Measurements from ENCODE around the gene ADAMTSL1.

ADAMTSL1 gene

DNA sequence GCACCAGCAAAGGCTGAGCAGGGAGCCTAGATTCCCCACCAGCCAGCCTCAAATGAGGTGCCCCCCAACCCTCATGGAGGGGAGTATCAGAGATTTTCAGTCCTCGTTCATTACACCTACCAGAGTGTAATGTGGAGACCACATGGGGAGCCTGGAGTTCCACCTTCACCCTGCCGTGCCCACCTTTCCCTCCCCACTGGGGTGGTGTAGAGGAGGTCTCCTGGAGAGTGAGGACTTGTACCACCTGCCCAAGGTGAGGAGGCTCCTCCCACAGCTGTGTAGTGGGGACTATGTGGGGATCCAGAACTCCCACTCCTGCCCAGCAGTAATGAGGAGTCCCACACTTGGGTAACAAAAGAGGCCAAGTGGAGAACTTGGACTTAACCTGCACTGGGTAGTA, 337.2 kb downstream of the ADAMTSL1 start:
- DNase-seq (ENCODE audit: low spot score) = no peak

DNA sequence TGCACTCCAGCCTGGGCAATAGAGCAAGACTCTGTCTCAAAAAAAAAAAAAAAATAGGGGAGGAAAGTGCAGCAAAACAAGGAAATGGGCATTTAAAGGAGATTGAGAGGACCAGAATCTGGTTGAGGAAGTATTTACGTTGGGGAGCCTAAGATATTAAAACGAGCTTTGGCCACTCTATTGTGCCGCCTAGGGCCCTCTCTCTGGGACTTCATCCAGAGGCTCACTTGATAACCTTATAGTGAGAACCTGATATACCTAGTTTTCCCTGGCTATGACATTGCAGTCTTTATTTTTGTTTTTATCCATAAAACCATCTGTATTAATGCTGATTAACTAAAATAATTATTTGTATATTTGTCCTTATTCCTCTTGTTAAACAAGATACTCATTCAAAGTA, 345.5 kb downstream of the ADAMTSL1 start:
- DNase-seq (ENCODE audit: low spot score) = no peak

DNA sequence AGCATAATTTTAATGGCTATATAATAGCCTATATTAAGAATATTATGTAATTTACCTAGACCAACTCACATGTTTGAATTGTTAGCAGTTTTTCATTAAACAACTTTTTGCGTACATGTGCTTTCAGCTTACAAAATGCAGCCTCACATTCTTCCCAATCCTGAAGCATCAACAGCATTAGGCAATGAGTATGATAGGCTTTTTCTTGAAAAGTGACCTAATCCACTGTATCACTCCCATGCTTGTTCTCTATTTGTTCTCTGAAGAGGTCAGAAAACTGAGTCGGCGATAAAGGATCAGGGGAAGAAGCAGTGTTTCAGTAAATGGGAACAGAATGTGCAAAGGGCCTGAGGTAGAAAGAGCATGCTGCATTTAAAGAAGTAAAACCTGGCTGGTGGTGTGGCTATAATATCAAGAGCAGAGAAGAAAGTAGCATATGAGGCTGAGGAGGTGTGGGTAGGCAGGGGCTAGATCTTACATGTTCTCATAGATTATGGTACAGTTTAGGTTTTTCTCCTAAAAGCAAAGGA, 346.7 kb downstream of the ADAMTSL1 start:
- DNase-seq (ENCODE audit: low spot score) = no peak

DNA sequence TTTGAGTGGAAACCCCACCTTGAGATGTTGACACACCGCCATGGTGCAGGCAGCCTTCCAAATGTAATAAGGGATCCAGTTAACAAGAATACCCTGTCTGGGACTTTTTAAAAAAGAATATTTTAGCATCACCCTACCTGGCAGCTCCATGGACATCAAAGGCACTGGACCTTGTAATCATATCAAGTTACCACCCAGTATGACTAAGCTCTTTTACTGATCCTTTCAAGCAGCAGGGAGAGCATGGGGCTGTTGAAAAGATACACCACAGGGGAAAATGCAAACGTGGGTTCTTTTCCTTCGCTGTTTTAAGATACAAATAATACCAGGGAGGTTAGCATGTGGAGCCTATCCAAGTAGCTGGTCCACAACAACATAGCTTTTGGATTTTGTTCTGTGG, 347.8 kb downstream of the ADAMTSL1 start:
- DNase-seq (ENCODE audit: low spot score) = no peak

DNA sequence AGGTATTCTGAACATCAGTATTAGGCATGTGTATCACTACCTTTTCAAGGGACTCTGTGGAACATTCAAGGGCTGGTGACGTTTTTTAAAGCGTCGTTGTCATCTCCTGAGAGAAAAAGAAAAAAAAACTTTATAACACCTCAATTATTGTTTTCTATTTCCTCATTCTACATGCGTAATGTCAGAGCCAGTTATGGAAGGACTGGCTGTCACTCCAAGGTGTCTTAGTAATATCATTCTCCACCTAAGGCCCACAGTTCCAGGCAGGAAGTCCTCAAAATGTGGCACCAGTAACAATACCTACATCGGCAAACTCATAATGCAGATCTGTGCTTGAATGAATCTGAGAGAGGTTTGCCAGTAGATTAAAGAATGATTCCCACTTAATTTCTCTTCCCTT, 348.9 kb downstream of the ADAMTSL1 start:
- DNase-seq (ENCODE audit: low spot score) = no peak

DNA sequence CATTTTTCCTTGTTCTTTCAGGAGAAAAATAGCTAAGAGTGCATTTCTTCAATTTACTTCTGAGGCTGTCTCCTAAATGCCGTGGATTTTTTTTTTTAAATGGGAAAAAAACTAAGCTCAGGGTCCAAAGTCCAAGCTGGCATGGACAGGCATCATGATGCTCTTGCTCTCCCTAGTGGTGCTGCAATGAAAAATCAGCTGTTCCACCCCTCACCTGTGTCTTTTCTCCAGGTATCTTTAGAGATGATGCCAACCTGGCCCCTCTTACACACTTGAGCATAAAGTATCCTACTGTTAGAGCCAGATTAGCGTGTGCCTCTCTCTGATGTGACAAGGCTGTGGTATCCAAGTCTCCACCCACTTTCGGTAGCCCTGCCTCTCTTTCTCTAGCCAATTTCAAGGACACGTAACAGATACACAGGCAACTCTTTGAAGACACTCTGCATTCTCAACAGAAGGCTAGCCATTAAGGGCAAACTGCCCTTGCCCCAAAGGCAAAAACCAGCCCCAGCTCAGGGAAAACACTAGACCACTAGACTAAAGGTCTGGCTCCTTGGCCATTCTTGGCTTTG, 350.2 kb downstream of the ADAMTSL1 start:
- DNase-seq (ENCODE audit: low spot score) = no peak

DNA sequence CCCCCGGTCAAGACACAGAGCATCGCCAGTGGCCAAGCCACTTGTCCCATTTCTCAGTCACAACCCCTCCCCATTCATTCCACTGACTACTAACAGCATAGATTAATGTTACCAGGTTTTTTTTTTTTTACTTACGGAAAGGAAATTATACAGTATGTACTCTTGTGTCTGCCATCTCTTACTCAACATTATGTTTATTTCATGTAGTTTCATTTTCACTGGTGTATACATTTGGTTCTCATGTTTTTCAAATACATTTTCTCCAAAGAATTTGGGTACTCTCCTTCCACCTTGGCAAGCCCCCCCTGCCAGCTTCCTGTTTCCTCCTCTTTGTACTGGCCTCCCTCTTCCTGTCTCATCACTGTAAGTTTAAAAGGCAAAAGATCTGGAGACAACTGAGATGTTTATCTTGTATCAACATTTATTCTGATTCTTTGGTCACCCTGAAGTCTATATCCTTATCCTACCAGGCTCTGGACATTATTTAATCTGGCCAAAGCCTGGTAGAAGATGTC, 351.8 kb downstream of the ADAMTSL1 start:
- no peak for DNase-seq (ENCODE audit: low spot score)

DNA sequence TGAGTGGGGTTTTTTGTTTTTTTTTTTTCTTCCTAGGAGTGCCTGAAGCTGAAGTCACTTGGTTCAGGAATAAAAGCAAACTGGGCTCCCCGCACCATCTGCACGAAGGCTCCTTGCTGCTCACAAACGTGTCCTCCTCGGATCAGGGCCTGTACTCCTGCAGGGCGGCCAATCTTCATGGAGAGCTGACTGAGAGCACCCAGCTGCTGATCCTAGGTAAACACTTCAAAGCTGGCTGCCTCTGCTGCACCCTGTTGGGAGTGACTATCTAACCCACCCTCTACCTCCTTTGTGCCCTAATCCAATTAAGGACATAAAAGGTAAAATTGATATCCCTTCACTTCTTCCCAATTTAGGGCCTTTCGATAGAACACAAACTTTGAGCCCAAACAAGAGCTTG, 352.3 kb downstream of the ADAMTSL1 start:
- no peak for DNase-seq (ENCODE audit: low spot score)

DNA sequence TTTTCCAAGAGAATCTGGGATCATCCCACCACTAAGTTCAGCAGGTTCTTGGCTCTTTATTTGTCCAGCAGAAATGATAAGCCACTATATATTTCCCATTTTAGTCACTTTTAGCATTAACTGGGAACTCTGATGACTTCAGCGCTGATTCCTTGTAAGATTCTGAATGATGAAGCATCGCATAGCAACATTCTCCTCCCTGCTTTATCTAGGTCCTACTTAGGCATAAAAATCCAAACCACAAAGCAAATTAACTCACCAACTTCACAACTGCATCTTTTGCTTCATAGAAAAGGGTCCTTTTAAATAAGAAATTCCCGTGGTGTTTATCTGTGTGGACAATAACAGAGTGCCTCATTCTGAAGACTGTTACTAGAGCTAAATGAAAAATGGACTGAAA, 355.1 kb downstream of the ADAMTSL1 start:
- no peak for DNase-seq (ENCODE audit: low spot score)

DNA sequence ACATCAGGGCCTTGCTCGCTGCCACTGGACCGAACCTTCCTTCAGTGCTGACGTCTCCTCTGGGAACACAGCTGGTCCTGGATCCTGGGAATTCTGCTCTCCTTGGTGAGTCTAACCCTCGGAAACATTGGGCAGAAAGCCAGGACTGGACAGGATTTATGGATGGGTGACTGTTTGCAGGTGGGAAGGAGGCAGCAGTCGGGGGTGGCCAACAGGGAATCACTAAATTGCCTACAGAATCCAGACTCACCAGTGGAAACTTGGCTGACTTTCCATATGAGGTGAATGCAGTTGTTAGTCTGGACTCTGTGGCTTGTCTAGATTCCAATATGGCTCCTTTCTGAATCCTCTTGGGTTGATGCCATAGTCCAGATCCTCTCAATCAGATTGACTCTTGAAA, 355.9 kb downstream of the ADAMTSL1 start:
- DNase-seq (ENCODE audit: low spot score) = no peak

DNA sequence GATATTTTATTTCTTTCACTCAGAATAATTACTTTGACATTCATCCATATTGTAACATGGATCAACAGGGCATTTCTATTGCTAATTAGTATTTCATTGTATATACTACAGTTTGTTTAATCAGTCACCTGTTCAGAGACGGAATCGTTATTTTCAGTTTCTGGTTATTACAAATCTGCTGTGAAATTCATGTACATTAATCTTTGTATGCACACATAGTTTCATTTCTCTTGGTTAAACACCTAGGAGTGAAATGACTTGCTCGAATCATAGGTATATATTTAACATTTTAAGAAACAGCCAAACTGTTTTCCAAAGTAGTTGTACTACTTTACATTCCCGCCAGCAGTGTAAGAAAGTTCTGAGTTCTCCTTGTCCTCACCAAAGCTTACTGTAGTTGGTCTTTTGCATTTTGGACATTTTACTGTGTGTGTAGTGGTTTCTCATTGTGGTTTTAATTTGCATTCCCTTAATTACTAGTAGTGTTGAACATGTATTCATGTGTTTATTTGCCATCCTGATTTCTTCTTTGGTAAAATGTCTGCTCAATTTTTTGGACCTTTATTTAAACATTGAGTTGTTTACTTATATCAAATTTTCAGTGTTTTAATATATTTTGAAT, 360.9 kb downstream of the ADAMTSL1 start:
- no peak for DNase-seq (ENCODE audit: low spot score)

DNA sequence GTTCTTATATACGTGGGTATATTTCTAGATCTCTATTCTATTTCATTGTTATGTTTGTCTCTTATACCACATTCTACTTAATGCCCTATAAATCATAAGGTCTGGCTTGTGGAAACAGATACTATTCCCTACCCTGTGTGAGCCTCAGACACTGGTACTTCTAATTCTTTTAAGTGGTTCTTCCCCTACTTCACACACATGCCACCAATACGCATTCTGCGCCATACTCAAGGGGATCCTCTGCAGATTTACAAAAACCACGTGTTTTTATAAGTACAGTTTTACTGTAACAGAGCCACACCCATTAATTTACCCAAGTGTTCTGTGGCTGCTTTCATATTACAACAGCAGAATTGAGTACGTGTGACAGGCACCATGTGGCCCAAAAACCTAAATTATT, 363.4 kb downstream of the ADAMTSL1 start:
- DNase-seq (ENCODE audit: low spot score) = no peak

DNA sequence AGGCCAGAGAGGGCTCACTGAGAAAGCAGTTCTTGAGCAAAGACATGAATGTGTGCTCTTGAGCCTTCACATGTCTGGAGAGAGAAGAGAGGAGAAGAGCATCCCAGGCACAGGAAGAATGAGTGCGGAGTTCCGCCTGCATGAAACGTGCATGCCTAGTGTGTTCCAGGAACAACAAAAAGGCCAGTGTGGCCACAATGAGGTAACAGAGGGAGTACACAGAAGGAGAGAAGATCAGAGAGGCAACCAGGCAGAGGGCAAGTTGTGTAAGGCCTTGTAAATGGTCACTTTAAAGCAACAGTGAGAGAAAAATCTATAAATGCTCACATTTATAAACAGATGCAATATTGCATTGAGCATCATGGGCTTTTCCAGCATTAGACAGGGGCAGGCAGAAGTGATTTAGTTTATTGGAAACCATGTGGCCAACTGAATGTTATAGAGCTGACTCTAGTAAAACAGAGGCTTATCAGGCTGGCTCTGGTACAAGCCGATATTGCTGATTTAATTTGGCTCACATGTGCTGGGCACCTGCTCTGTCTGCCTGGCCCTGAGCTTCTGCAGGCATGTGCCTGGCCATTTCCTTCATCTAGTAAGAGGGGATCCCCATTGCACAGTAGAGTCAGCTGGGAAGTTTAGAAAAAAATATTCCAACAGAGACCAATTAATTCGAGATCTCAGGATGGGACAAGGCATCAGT, 373.8 kb downstream of the ADAMTSL1 start:
- no peak for DNase-seq (ENCODE audit: low spot score)

DNA sequence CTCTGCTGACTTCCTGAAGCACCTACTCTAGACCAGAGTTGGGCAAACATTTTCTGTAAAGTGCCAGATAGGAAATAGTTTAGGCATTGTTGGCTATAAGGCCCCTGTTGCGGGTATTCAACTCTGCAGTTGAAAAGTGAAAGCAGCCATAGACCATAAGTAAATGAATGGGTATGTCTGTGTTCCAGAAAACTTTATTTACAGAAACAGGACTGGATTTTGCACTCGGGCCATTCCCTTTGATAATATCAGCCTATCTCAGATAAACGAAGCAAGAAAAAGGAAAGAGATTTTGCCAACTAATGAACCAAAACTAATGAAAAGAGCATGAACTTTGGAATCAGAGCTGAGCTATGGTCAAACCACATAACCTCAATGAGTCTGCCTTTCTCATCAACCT, 374.7 kb downstream of the ADAMTSL1 start:
- no peak for DNase-seq (ENCODE audit: low spot score)

DNA sequence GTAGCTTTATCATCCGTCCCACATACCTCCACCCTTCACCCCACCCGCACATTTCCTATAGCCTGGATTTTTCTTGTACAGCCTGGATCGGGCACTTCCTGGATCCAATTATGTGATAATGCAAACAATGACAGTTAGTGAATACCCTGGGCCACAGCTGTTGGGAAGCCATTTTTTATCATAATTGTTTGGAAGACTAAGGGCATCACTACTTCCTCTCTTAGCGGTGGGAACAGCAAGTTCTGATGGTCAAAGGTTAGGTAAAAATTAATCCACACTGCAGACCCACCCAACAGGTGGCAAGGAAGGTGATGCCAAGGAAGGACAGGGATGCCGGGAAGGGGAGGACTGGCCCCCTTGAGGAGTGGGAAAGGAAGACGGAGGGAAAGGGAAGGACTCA, 375.3 kb downstream of the ADAMTSL1 start:
- DNase-seq (ENCODE audit: low spot score) = no peak

DNA sequence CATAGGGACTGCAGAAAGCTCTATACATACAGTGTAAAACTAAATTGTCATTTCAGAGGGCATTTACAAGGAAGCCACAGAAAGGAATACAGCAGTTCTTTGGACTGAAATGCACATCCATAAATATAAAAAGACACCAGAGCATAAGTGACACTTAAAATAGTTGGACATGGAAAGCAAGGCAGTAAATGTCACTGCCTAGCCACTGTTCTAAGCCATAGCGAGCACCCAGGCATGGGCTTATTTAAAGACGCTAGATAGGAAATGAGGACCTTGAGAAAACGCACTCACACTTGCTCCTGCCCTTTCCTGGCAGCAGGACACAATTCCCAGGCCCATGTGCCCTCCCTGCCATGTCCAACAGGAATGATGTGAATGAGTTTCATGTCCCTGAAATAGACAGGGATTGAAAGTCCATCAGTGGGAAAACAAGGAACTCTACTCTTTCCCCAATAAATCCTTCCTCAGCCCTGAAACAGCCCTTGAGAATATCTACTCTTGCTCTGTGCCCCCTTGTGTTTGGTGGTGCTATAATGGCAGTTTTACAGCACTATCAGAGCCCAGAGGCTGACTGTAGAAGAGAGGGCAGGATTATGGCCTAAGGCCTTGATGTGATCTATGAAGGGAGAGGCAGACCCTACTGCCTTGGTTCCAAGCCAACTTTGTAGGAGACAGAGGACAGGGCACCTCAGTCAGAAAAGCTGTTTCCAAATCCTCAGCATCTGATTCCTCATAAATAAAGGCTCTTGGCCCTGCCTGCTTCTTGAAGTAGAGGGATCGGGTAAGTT, 376.1 kb downstream of the ADAMTSL1 start:
- DNase-seq (ENCODE audit: low spot score) = no peak

DNA sequence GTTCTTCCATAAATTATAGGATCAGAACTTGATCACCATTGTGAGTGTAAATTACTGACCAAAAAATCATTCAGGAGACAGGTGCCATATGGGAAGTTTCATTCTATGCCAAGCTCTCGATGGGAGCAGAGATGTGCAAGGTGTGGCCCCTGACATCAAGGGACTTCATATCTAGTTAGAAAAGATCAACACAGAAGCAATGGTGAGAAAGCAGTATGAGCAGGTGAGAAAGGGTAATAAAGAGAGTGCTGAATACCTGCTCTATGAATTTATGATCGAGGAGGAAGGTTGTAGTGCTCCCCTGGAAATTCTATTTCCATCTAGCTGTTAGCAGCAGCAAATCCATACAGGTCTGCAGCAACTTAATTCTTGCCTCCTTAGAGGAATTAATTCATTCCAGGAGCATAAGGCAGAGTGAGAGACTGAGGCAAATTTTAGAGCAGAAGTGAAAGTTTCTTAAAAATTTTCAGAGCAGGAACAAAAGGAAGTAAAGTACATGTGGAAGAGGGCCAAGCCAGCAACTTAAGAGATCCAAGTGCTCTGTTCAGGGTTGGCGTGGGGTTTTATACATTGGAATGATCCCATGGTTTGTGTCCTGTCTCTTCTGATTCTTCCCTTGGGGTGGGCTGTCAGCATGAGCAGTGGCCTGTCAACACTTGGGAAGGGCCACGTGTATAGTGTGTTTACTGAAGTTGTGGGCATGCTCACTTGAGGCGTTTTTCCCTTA, 377.3 kb downstream of the ADAMTSL1 start:
- DNase-seq (ENCODE audit: low spot score) = no peak

DNA sequence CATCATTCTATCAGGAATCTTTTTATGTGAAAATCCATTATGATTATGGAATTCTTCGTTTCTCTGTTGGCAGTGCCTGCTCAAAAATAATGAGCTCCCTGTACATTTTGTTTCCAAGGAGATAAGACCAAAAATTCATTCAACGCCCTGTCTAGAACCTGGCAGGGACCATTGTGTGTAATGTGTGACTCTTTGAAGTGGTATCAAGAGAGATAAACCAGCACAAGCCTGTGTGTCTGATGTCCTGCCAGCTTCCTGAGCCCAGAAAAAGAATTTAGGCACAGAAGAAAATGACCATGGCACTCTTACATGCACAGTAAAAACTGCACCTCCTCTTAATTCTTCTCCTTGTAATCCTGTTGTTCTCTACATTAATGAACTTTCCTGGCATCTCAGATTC, 381.7 kb downstream of the ADAMTSL1 start:
- DNase-seq (ENCODE audit: low spot score) = no peak

DNA sequence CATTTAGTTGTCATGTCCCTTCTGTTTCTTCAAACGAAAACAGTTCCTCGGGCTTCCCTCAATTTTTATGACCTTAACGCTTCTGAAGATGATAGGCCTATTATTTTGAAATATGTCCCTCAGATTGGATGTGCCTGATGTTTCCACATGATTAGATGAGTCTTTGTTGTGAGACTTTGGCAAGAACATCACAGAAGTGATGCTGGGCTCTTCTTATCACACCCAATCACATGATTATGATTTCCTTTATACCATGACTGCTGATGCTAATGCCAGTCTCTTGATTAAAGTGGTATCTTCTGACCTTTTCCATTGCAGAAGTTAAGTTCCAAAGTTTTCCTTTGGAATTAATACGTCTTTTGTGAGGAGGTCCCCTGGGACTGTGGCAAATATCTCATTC, 383.4 kb downstream of the ADAMTSL1 start:
- no peak for DNase-seq (ENCODE audit: low spot score)

DNA sequence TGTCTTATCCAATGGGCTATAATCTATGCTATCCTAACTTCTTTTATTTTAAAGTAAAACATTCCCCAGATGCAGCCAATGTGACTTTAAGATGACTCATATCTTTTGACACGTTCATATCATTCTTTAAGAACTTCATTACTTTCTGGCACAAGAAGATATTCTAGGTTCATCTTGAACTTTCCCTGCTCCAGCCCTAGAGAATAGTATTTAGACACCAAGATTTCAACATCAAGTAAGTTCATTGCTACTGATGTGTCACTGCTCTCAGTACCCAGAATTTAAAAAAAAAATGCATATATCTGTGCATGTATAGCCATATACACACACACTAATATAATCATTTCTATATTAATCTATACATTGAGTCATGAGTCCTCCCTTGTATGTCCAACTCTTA, 383.8 kb downstream of the ADAMTSL1 start:
- DNase-seq (ENCODE audit: low spot score) = no peak

DNA sequence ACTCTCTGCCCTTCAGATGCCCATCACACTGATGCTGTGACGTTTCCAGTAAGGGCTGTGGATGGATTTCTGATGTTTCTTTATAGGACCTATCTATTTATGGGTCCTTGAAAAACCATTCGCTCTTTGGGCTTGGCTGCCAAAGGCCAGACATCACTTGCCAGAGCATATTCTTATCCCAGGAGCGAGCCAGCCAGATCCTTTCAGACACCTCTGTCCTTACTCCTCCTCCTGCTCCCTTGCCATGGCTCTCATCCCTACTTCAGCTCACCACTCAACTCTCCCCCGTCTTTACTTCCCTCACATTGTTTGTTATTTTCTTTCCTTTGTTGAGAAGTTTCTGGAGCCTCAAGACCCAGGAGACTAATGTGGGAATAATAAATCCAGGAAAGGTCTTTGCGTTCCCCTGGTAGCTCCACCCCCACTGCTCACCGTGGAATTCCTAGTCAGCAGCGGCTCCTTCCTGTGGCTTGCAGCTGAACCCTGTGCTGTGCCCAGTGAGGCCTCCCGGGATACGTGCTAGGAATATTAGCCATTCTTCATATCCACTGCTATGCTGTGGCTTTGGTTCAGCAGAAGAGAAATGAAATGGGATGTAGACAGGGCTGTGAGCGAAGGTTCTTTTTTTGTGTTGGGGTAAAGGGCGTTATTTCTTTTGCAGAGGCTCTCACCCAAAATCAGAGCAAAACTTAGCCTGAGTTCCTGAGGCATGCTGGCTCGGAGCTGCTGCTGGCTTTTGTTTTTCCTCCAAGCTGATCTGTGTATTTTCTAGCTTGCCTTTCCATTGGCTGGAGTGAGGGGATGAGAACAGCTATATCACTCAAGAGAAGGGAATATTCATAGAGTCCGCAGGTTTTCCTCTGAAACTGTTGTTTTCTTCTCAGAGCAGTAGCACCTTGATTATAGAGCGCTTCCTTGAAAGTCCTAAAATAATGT, 387.9 kb downstream of the ADAMTSL1 start:
- DNase-seq (ENCODE audit: low spot score) = no peak
